HCT116 (cell line): ENCODE results near the gene OTULIN. TPM values are rescaled to one million over a fixed set of nuclear protein-coding genes. Genes with fewer than 3 reads are reported as not detected.

Experiments used
- ATAC-seq: fragments of 200-7000 bp; cut with Tn5 transposase; 2 replicates; pipeline ENCODE4 v1.9.1; 2020; ENCODE audit warnings: mild to moderate bottlenecking, moderate library complexity
- BruUV-seq: library from RNA; stranded (reverse); fragments of 400-500 nt; replicated peaks from 2 replicates; lab custom pipeline; 2021; lab: Mats Ljungman, UMichigan
- CTCF ChIA-PET: fragments of 300-600 bp; sonication (Branson Sonifier 250); formaldehyde crosslinking; loops from one replicate; lab custom pipeline; 2021; ENCODE audit warnings: antibody characterized with exemption; lab: Charles Lee
- POLR2A ChIA-PET: fragments of 300-600, 350-600 bp; sonication (Branson Sonifier 250); formaldehyde crosslinking; loops from one replicate; lab custom pipeline; 2021; ENCODE audit warnings: antibody characterized with exemption; lab: Charles Lee
- RAD21 ChIA-PET, 2 experiments: fragments of 300-600 bp; sonication (Branson Sonifier 250); formaldehyde crosslinking; loops; one replicate each; lab custom pipeline; 2023; ENCODE audit warnings: low total read pairs in 2 of 2; ENCODE audit not compliant: uncharacterized antibody in 2 of 2, unreplicated experiment in 2 of 2, low non-redundant PET in 1 of 2; lab: Charles Lee
- DNase-seq: peaks from one replicate; pipeline ENCODE4 v3.0.0-alpha.2; 2010; ENCODE audit warnings: low read depth, low spot score
- H2AFZ ChIP-seq: fragments of 200-600 bp; shearing (Covaris generic), sonication (generic); 2 replicates; pipeline ENCODE4 v1.6.1; 2017; ENCODE audit warnings: low read depth, mixed run types, mixed read lengths, antibody characterized with exemption, low read length; ENCODE audit not compliant: poor library complexity, severe bottlenecking
- H3K27ac ChIP-seq: 2 replicates; pipeline ENCODE4 v1.5.1; 2012; ENCODE audit warnings: low read depth, low read length
- H3K27me3 ChIP-seq: fragments of 200-600 bp; sonication (generic); 2 replicates; pipeline ENCODE4 v1.6.1; 2016; ENCODE audit warnings: mixed run types, low read length, mixed read lengths; ENCODE audit not compliant: insufficient read depth
- H3K36me3 ChIP-seq, 2 experiments: fragments of 200-500 bp in 1 of 2; fragments of 200-600 bp in 1 of 2; sonication (Bioruptor generic) in 1 of 2; sonication (generic) in 1 of 2; 2 replicates each; pipeline versions ENCODE4 v1.5.1 to v1.6.1; 2014 to 2016; ENCODE audit warnings: low read length in 2 of 2, inconsistent platforms in 1 of 2, mixed read lengths in 1 of 2, mixed run types in 1 of 2; ENCODE audit not compliant: insufficient read depth in 2 of 2, control insufficient read depth in 1 of 2
- H3K4me1 ChIP-seq, 2 experiments: fragments of 200-600 bp in 1 of 2; sonication (generic) in 1 of 2; 2 replicates each; pipeline versions ENCODE4 v1.5.1 to v1.6.1; 2012 to 2017; ENCODE audit warnings: low read length in 2 of 2, inconsistent platforms in 1 of 2, mild to moderate bottlenecking in 1 of 2, mixed read lengths in 1 of 2, mixed run types in 1 of 2, moderate library complexity in 1 of 2; ENCODE audit not compliant: insufficient read depth in 2 of 2, control insufficient read depth in 1 of 2
- H3K4me2 ChIP-seq: fragments of 200-600 bp; sonication (generic); 2 replicates; pipeline ENCODE4 v1.6.1; 2017; ENCODE audit warnings: mixed run types, low read length, mixed read lengths
- H3K4me3 ChIP-seq, 2 experiments: fragments of 200-600 bp in 1 of 2; sonication (generic) in 1 of 2; replicated peaks in 1 of 2; 2 replicates each; pipeline ENCODE4 v1.5.1; 2011 to 2016; ENCODE audit warnings: low read length in 2 of 2, control low read depth in 1 of 2, low read depth in 1 of 2, mild to moderate bottlenecking in 1 of 2, mixed read lengths in 1 of 2, mixed run types in 1 of 2
- H3K79me2 ChIP-seq: fragments of 200-600 bp; sonication (generic); 2 replicates; pipeline ENCODE4 v1.6.1; 2017; ENCODE audit warnings: mild to moderate bottlenecking, mixed run types, low read length, moderate library complexity, mixed read lengths; ENCODE audit not compliant: insufficient read depth
- H3K9ac ChIP-seq: fragments of 200-600 bp; sonication (generic); 2 replicates; pipeline ENCODE4 v1.6.1; 2016; ENCODE audit warnings: low read length, mixed read lengths
- H3K9me2 ChIP-seq: fragments of 200-600 bp; sonication (generic), shearing (Covaris generic); 2 replicates; pipeline ENCODE4 v1.6.1; 2017; ENCODE audit warnings: mixed run types, mild to moderate bottlenecking, moderate library complexity; ENCODE audit not compliant: insufficient read depth
- H3K9me3 ChIP-seq, 2 experiments: fragments of 200-500 bp in 1 of 2; fragments of 200-600 bp in 1 of 2; sonication (Bioruptor generic) in 1 of 2; sonication (generic) in 1 of 2; 2 replicates each; pipeline ENCODE4 v1.6.1; 2014 to 2017; ENCODE audit warnings: low read length in 2 of 2, mixed read lengths in 2 of 2, inconsistent platforms in 1 of 2, low read depth in 1 of 2, mild to moderate bottlenecking in 1 of 2, mixed run types in 1 of 2, moderate library complexity in 1 of 2; ENCODE audit not compliant: control insufficient read depth in 1 of 2, insufficient read depth in 1 of 2
- H4K20me1 ChIP-seq: fragments of 200-600 bp; sonication (generic), shearing (Covaris generic); 2 replicates; pipeline ENCODE4 v1.6.1; 2017; ENCODE audit warnings: mixed run types, mild to moderate bottlenecking, moderate library complexity; ENCODE audit not compliant: insufficient read depth
- CTCF ChIP-seq, 3 experiments: fragments of 200-600 bp in 1 of 3; sonication (generic) in 1 of 3; IDR thresholded peaks in 2 of 3; conservative IDR thresholded peaks in 1 of 3; 2 replicates each; pipeline ENCODE4 v1.5.1; 2012 to 2017; ENCODE audit warnings: low read depth in 2 of 3, low read length in 2 of 3, antibody characterized with exemption in 1 of 3, borderline replicate concordance in 1 of 3, control low read depth in 1 of 3, mild to moderate bottlenecking in 1 of 3, mixed read lengths in 1 of 3, mixed run types in 1 of 3, moderate library complexity in 1 of 3; ENCODE audit not compliant: insufficient read depth in 1 of 3
- EGR1 ChIP-seq: IDR thresholded peaks from 2 replicates; pipeline ENCODE4 v1.6.1; 2012; ENCODE audit warnings: low read depth
- ELF1 ChIP-seq: IDR thresholded peaks from 2 replicates; pipeline ENCODE4 v1.6.1; 2012; ENCODE audit warnings: low read depth, borderline replicate concordance
- EZH2 ChIP-seq: fragments of 200-600 bp; sonication (generic); IDR thresholded peaks from 2 replicates; pipeline ENCODE4 v1.6.1; 2017; ENCODE audit warnings: antibody characterized with exemption, mixed run types
- EZH2phosphoT487 ChIP-seq: fragments of 200-600 bp; IDR thresholded peaks from 2 replicates; pipeline ENCODE4 v1.6.1; 2018; ENCODE audit warnings: antibody characterized with exemption, borderline replicate concordance
- FOSL1 ChIP-seq: IDR thresholded peaks from 2 replicates; pipeline ENCODE4 v1.6.1; 2012; ENCODE audit warnings: low read depth
- MAX ChIP-seq: IDR thresholded peaks from 2 replicates; pipeline ENCODE4 v1.6.1; 2012
- POLR2AphosphoS5 ChIP-seq: IDR thresholded peaks from 2 replicates; pipeline ENCODE4 v1.6.1; 2011; ENCODE audit warnings: mild to moderate bottlenecking, low read depth, low read length, moderate library complexity
- REST ChIP-seq: IDR thresholded peaks from 2 replicates; pipeline ENCODE4 v1.6.1; 2012; ENCODE audit warnings: low read depth
- SIN3A ChIP-seq: IDR thresholded peaks from 2 replicates; pipeline ENCODE4 v1.6.1; 2012; ENCODE audit warnings: low read depth
- TCF7L2 ChIP-seq: IDR thresholded peaks from 2 replicates; pipeline ENCODE4 v1.7.0; 2011; ENCODE audit warnings: borderline replicate concordance, inconsistent platforms; ENCODE audit not compliant: insufficient read depth, insufficient read length; ENCODE audit errors: extremely low read depth
- ZNF274 ChIP-seq: fragments of 200-500 bp; sonication (Bioruptor generic); IDR thresholded peaks from 2 replicates; pipeline ENCODE4 v1.6.1; 2014; ENCODE audit warnings: mild to moderate bottlenecking, low read depth, low read length, inconsistent platforms
- intact Hi-C: fragments of 100-400 bp; cut with micrococcal nuclease; formaldehyde crosslinking; loops from 2 replicates; pipeline ENCODE4 v1.10.0; 2022
- total RNA-seq: library from RNA; stranded (reverse); gene quantifications from one replicate; pipeline ENCODE4 v1.2.1, GENCODE V29; 2021; ENCODE audit not compliant: unreplicated experiment

OTULIN gene
- total RNA-seq, 1 experiment from 2014 or later, result 25.7 TPM

- no peak overlapping the region for H3K4me2 ChIP-seq
- DNase-seq (no peak), ATAC-seq (no peak)
- no peak overlapping the region for H3K4me3 ChIP-seq
- no peak overlapping the region for H3K9ac ChIP-seq
- H2AFZ ChIP-seq, result no peak overlapping the region
- H3K9me3 ChIP-seq, result no peaks in the 10 kb centered on the region
- RAD21 ChIA-PET, result no interaction called here
- POLR2A ChIA-PET, result no interaction called here
- CTCF ChIA-PET, result interaction anchor here (1.2 to 1.7 kb wide), 2 partner anchors 12 to 25 kb away, joined by 4 to 9 read pairs; no protein-coding TSS in a partner anchor
- no peaks in the 10 kb centered on the region for H3K9me2 ChIP-seq
- no peaks in the 10 kb centered on the region for H3K27me3 ChIP-seq
- H4K20me1 ChIP-seq, result no peaks in the 10 kb centered on the region
- no peaks in the 10 kb centered on the region for H3K4me1 ChIP-seq
- intact Hi-C loops, result no loop called here
- BruUV-seq, result no TSS peak
- no peak overlapping the region for H3K27ac ChIP-seq
- TF ChIP-seq CTCF (IDR thresholded peaks at IDR 0.05 in 2 of 3, conservative IDR thresholded peaks at IDR 0.05 in 1 of 3; ENCODE audit: borderline replicate concordance in 1 of 3, insufficient read depth in 1 of 3, low read depth in 2 of 3, low read length in 2 of 3) (no peak), MAX (no peak), ELF1 (no peak), ZNF274 (no peak), POLR2AphosphoS5 (no peak), EZH2phosphoT487 (no peak), SIN3A (no peak), TCF7L2 (no peak), EGR1 (no peak), EZH2 (no peak), REST (no peak), FOSL1 (no peak)
- peaks cover 99% of the 10 kb centered on the region for H3K79me2 ChIP-seq
- no peaks in the 10 kb centered on the region for H3K36me3 ChIP-seq
These were observed 8.9 kb downstream of the OTULIN start for GRCh38 chr5:14673443-14673842.
